Lower leg skin (tissue), 4 donors: Measurements from ENCODE around the gene NPC1. TPM values are rescaled to one million over a fixed set of nuclear protein-coding genes. Genes with fewer than 3 reads are reported as not detected.
A peak's percentile ranks its signal among the peaks of the same experiment; 100 is the strongest.

Experiments
- DNase-seq, 2 donors: peaks; one replicate each; pipeline ENCODE4 v3.0.0-alpha.2; 2019; ENCODE audit warnings: low spot score in 2 of 2
- H3K4me3 ChIP-seq: fragments of 200-600 bp; sonication (generic); 2 replicates; pipeline ENCODE4 v1.5.1; 2017; ENCODE audit warnings: mild to moderate bottlenecking, low read depth; ENCODE audit not compliant: poor library complexity, severe bottlenecking
- POLR2A ChIP-seq, 2 donors: fragments of 450-650 bp; IDR thresholded peaks; one replicate each; pipeline ENCODE4 v1.6.1; 2016 to 2017; ENCODE audit warnings: antibody characterized with exemption in 2 of 2, mild to moderate bottlenecking in 1 of 2, moderate library complexity in 1 of 2
- WGBS, 2 donors: methylation state at CpG; one replicate each; pipeline ENCODE4 v1.1.5; 2018; 5-methylcytosine and 5-hydroxymethylcytosine counted together
- intact Hi-C: fragments of 100-400 bp; cut with DNase I; formaldehyde crosslinking; loops from one replicate; pipeline ENCODE4 v1.15.0; 2023; ENCODE audit warnings: low total_unique reads
- total RNA-seq, 4 donors: library from RNA; depleted of rRNA; stranded (reverse); fragments of >200 nt; gene quantifications; one replicate each; pipeline ENCODE4 v1.1.0, GENCODE V29; 2016
- TF ChIP-seq, protein P1 (sequence below), 3 donors: fragments of 450-650 bp; IDR thresholded peaks; one replicate each; pipeline ENCODE4 v1.5.1; 2016; ENCODE audit warnings: antibody characterized with exemption in 3 of 3, mild to moderate bottlenecking in 3 of 3, moderate library complexity in 2 of 3

Gene NPC1
- total RNA-seq, 4 donors from 2014 or later: 75.1 to 114 (median 100) TPM

- intact Hi-C loops: no loop called here
- TF ChIP-seq, protein P1, sequence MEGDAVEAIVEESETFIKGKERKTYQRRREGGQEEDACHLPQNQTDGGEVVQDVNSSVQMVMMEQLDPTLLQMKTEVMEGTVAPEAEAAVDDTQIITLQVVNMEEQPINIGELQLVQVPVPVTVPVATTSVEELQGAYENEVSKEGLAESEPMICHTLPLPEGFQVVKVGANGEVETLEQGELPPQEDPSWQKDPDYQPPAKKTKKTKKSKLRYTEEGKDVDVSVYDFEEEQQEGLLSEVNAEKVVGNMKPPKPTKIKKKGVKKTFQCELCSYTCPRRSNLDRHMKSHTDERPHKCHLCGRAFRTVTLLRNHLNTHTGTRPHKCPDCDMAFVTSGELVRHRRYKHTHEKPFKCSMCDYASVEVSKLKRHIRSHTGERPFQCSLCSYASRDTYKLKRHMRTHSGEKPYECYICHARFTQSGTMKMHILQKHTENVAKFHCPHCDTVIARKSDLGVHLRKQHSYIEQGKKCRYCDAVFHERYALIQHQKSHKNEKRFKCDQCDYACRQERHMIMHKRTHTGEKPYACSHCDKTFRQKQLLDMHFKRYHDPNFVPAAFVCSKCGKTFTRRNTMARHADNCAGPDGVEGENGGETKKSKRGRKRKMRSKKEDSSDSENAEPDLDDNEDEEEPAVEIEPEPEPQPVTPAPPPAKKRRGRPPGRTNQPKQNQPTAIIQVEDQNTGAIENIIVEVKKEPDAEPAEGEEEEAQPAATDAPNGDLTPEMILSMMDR (IDR thresholded peaks at IDR 0.05): no peak
- no peak for TF ChIP-seq POLR2A (IDR thresholded peaks at IDR 0.05)
- 89 to 92% methylated on average over 2 of the region's 2 CpGs for WGBS, 2 donors
Observed at GRCh38 chr18:23592911-23593310, 6.6 kb upstream of the NPC1 start.

DNA sequence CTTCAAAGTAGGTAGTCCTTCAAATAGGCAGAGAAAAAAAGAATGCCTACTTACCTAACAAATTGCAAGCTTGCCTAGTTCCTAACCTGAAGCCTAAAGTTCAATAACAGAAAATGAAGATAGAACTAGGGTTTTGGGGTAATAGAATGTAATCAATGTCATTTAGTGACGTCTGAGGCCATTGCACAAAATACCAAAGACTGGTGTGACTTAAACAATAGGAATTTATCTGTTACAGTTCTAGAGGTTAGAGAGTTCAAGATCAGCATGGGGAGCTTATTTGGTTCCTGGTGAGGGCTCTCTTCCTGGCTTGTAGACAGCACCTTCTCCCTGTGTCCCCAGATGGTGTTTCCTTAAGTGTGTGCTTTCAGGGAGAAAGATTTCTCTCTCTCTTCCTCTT is 4.7 kb upstream of the NPC1 start:
- no peak for DNase-seq
- 29 to 82% methylated on average over 1 of the region's 1 CpG for WGBS, 2 donors
- intact Hi-C loops: no loop called here
- TF ChIP-seq, protein P1 (IDR thresholded peaks at IDR 0.05): no peak
- TF ChIP-seq POLR2A (IDR thresholded peaks at IDR 0.05): no peak
- H3K4me3 ChIP-seq: no peak overlapping the region

More at GRCh38 chr18:23592911-23593310, 6.6 kb upstream of the NPC1 start:
- no peak for DNase-seq
- no peak overlapping the region for H3K4me3 ChIP-seq

- WGBS, 2 donors: 59% methylated on average over 11 of the region's 11 CpGs
- intact Hi-C loops: loop anchor here (10.0 kb wide), 1 partner anchor 54 kb away; no protein-coding TSS in a partner anchor
- DNase-seq: no peak
- TF ChIP-seq, protein P1 (IDR thresholded peaks at IDR 0.05): no peak
- no peak for TF ChIP-seq POLR2A (IDR thresholded peaks at IDR 0.05)
- H3K4me3 ChIP-seq: no peak overlapping the region
Observed at GRCh38 chr18:23588836-23589560, 2.7 kb upstream of the NPC1 start.

GRCh38 chr18:23587220-23587642 is 925 bp upstream of the NPC1 start:
- intact Hi-C loops: loop anchor here (10.0 kb wide), 1 partner anchor 52 kb away; no protein-coding TSS in a partner anchor
- no peak for DNase-seq
- WGBS, 2 donors: 43 to 49% methylated on average over 7 of the region's 7 CpGs
- no peak overlapping the region for H3K4me3 ChIP-seq
- TF ChIP-seq POLR2A (IDR thresholded peaks at IDR 0.05): no peak
- TF ChIP-seq, protein P1 (IDR thresholded peaks at IDR 0.05): no peak

DNA sequence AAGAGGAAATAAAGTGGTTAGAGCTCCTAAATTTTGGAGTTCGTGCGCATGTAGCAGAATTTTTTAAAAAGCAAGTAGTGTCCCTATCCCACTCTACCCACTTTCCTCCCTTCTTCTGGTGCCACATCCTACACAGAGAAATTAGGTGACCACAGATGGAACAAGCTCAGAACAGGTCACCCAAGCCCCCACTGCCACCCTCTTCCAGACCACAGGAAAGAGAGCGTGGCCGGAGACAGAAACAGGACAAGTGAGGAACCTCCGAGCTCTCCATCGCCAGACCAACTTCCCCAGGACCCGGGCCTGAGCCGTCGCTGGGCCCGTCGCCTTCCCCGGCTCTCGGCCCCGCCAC is 433 bp downstream of the NPC1 start:
- intact Hi-C loops: loop anchor here (10.0 kb wide), 1 partner anchor 51 kb away; no protein-coding TSS in a partner anchor
- WGBS, 2 donors: 0% methylated on average over 9 to 14 of the region's 14 CpGs
- DNase-seq: no peak
- TF ChIP-seq POLR2A (IDR thresholded peaks at IDR 0.05): no peak
- TF ChIP-seq, protein P1 (IDR thresholded peaks at IDR 0.05): no peak
- peak overlapping the region; percentile 89 for H3K4me3 ChIP-seq
